Measurements from ENCODE around the gene DDX6. TPM values are rescaled to one million over a fixed set of nuclear protein-coding genes. Genes with fewer than 3 reads are reported as not detected.

DDX6 gene
- total and polyA plus RNA-seq, 2 donors (not counting 3 experiments of a cell fraction or from before 2014, with no cell fraction given) = 19.1 to 138 TPM

DNA sequence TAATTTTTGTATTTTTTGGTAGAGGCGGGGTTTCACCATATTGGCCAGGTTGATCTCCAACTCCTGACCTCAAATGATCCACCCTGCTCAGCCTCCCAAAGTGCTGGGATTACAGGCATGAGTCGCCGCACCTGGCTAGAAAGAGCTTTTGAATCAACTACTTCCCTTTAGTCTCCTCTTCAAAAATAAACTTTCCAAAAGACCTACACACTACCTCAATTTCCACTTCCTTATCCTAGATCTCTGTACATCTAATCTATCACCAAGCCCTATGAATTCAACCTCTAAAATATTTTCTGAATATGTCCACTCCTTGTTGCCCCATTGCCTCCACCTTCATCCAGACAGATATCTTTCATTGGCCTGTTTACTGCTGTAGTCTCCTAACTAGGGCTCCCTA, 13.1 kb upstream of the DDX6 start:
- intact Hi-C loops (cut with micrococcal nuclease) = no loop called here
- ChIA-PET POLR2A (no interaction called here), CTCF (interaction anchor here (0.8 kb wide), 1 partner anchor 115 kb away, joined by 3 read pairs; no protein-coding TSS in a partner anchor)
- Histone ChIP-seq H3K4me2 (ENCODE audit: insufficient read depth, low read length) (no peak overlapping the region), H3K4me3 (replicated peaks in 1 of 3; ENCODE audit: insufficient read depth in 1 of 3, low read depth in 1 of 3, low read length in 3 of 3) (no peak overlapping the region), H3K9me3 (replicated peaks; ENCODE audit: control insufficient read depth, insufficient read depth, low read length) (no peaks in the 10 kb centered on the region), H3K27me3 (ENCODE audit: control insufficient read depth in 2 of 2, insufficient read depth in 2 of 2, low read length in 2 of 2) (peaks cover 12% of the 10 kb centered on the region in 2 experiments), H3K79me2 (ENCODE audit: control insufficient read depth, insufficient read depth, low read length) (no peaks in the 10 kb centered on the region), H3K36me3 (ENCODE audit: control insufficient read depth in 2 of 2, extremely low read depth in 1 of 2, insufficient read depth in 2 of 2, low read length in 2 of 2) (no peaks in the 10 kb centered on the region), H3K27ac (ENCODE audit: insufficient read depth, low read depth, low read length) (no peak overlapping the region), H4K20me1 (replicated peaks; ENCODE audit: control insufficient read depth, extremely low read depth, insufficient read depth, low read length) (no peaks in the 10 kb centered on the region), H3K9ac (replicated peaks; ENCODE audit: extremely low read depth, insufficient read depth, low read length) (no peak overlapping the region), H2AFZ (ENCODE audit: low read depth, low read length) (no peak overlapping the region), H3K4me1 (ENCODE audit: control insufficient read depth, extremely low read depth, insufficient read depth, low read length) (no peaks in the 10 kb centered on the region), H3K9me1 (replicated peaks; ENCODE audit: control insufficient read depth, extremely low read depth, insufficient read depth, low read length) (no peaks in the 10 kb centered on the region)
- no TSS peak for BruUV-seq (replicated peaks)
- FAIRE-seq (no peak), DNase-seq (ENCODE audit: low read depth, low spot score) (no peak)
- TF ChIP-seq GATA2 (IDR thresholded peaks at IDR 0.05; ENCODE audit: insufficient read depth, insufficient read length, low read depth, low read length) (no peak), JUN (IDR thresholded peaks at IDR 0.05; ENCODE audit: borderline replicate concordance, insufficient read depth, insufficient read length, low read depth) (no peak), POLR2A (IDR thresholded peaks at IDR 0.05; ENCODE audit: low read depth, low read length) (no peak), FOS (IDR thresholded peaks at IDR 0.05; ENCODE audit: borderline replicate concordance, insufficient read depth, low read length) (no peak), POLR2AphosphoS5 (IDR thresholded peaks at IDR 0.05; ENCODE audit: insufficient read depth, low read depth, low read length) (no peak), MYC (IDR thresholded peaks at IDR 0.05; ENCODE audit: low read depth, low read length) (no peak), EZH2 (IDR thresholded peaks at IDR 0.05; ENCODE audit: borderline replicate concordance, low read depth, low read length, severe bottlenecking) (no peak)
- TF ChIP-seq, protein P1, sequence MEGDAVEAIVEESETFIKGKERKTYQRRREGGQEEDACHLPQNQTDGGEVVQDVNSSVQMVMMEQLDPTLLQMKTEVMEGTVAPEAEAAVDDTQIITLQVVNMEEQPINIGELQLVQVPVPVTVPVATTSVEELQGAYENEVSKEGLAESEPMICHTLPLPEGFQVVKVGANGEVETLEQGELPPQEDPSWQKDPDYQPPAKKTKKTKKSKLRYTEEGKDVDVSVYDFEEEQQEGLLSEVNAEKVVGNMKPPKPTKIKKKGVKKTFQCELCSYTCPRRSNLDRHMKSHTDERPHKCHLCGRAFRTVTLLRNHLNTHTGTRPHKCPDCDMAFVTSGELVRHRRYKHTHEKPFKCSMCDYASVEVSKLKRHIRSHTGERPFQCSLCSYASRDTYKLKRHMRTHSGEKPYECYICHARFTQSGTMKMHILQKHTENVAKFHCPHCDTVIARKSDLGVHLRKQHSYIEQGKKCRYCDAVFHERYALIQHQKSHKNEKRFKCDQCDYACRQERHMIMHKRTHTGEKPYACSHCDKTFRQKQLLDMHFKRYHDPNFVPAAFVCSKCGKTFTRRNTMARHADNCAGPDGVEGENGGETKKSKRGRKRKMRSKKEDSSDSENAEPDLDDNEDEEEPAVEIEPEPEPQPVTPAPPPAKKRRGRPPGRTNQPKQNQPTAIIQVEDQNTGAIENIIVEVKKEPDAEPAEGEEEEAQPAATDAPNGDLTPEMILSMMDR (IDR thresholded peaks at IDR 0.05; ENCODE audit: extremely low read depth in 1 of 2, insufficient read depth in 1 of 2, low read depth in 1 of 2, low read length in 2 of 2) = no peak
- TF ChIP-seq, protein P2, sequence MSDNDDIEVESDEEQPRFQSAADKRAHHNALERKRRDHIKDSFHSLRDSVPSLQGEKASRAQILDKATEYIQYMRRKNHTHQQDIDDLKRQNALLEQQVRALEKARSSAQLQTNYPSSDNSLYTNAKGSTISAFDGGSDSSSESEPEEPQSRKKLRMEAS (IDR thresholded peaks at IDR 0.05; ENCODE audit: insufficient read depth, insufficient read length) = no peak
- dilution Hi-C loops (cut with MboI; ENCODE audit: extremely low pct_ligation_motif_present, low sequenced_read_pairs) = no loop called here
